CD4-positive, alpha-beta T cell treated with Interleukin-1 beta for 1 hour (primary cell): ENCODE measurements around the gene AGXT2.

ENCODE experiments used
- DNase-seq, 2 donors: peaks; one replicate each; pipeline ENCODE4 v3.0.0-alpha.2; 2020 to 2022

Gene AGXT2

GRCh38 chr5:34957857-34958690 lies 89.7 kb downstream of the AGXT2 start:
- DNase-seq, result peak in 1 of 2 donors; percentile 14

- DNase-seq, result no peak
These were observed 90.4 kb downstream of the AGXT2 start for GRCh38 chr5:34957321-34957720.
